HG02870 (cell line): Measurements from ENCODE around the gene TREX2.

ENCODE experiments used
- ATAC-seq: cut with Tn5 transposase; IDR thresholded peaks from one replicate; pipeline ENCODE4 v1.9.1; 2021; ENCODE audit warnings: mild to moderate bottlenecking, moderate library complexity; ENCODE audit not compliant: unreplicated experiment

TREX2 gene

GRCh38 chrX:153445856-153446635, at the start of gene TREX2:
Gene TREX2 (minus strand): TSS chrX:153446056. CDS start chrX:153445430, 626 bp downstream.
- ATAC-seq = no peak

- ATAC-seq = no peak
These were observed 49.5 kb upstream of the TREX2 start for GRCh38 chrX:153495362-153495751.

GRCh38 chrX:153494541-153495361, 48.9 kb upstream of the TREX2 start, which contains the start of gene BGN:
Gene BGN (plus strand): TSS chrX:153494980. CDS start chrX:153504632, 9,652 bp downstream.
- no peak for ATAC-seq

GRCh38 chrX:153494061-153494460, 48.2 kb upstream of the TREX2 start:
- no peak for ATAC-seq

GRCh38 chrX:153493085-153493484, 47.2 kb upstream of the TREX2 start:
- ATAC-seq = no peak

GRCh38 chrX:153492543-153492942, 46.7 kb upstream of the TREX2 start:
- no peak for ATAC-seq

- ATAC-seq = no peak
These were observed 46.1 kb upstream of the TREX2 start for GRCh38 chrX:153491918-153492317.

- no peak for ATAC-seq
These were observed 45.6 kb upstream of the TREX2 start for GRCh38 chrX:153491351-153491914.

- ATAC-seq = no peak
These were observed 44.5 kb upstream of the TREX2 start for GRCh38 chrX:153490217-153490930.

GRCh38 chrX:153488231-153488914, 42.5 kb upstream of the TREX2 start:
- ATAC-seq = no peak

- no peak for ATAC-seq
These were observed 41.8 kb upstream of the TREX2 start for GRCh38 chrX:153487590-153488071.

- ATAC-seq = no peak
These were observed 40.3 kb upstream of the TREX2 start for GRCh38 chrX:153486171-153486570.

GRCh38 chrX:153485396-153486080, 39.7 kb upstream of the TREX2 start:
- no peak for ATAC-seq

GRCh38 chrX:153482376-153483015, 36.6 kb upstream of the TREX2 start:
- ATAC-seq = no peak

- ATAC-seq = no peak
These were observed 35.2 kb upstream of the TREX2 start for GRCh38 chrX:153481043-153481442.

GRCh38 chrX:153478746-153479145, 32.9 kb upstream of the TREX2 start:
- no peak for ATAC-seq

GRCh38 chrX:153477901-153478300, 32.0 kb upstream of the TREX2 start:
- no peak for ATAC-seq

- ATAC-seq = no peak
These were observed 31.6 kb upstream of the TREX2 start for GRCh38 chrX:153477364-153477857.
